ENCODE data around the gene CACNA1I.

DNA sequence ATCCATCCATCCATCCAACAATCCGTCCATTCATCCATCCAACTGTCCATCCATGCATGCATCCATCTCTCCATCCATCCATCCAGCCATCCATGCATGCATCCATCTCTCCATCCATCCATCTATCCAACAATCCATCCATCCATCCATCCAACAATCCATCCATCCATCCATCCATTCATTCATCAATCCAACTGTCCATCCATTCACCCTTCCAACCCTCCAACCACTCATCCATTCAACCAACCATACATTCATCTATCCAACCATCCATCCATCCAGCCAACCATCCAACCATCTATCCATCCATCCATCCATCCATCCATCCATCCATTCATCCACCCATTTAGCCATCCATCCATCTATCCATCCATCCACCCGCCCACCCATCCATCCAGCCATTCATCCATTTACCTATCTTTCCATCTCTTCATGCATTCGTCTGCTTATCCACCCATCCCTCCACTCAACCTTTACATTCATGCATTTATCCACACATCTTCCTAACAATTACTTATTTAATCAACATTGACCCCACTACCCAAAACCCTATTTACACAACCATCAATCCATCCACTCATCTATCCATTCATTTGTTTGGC lies 12.6 kb downstream of the CACNA1I start:
- TF ChIP-seq, protein P1, sequence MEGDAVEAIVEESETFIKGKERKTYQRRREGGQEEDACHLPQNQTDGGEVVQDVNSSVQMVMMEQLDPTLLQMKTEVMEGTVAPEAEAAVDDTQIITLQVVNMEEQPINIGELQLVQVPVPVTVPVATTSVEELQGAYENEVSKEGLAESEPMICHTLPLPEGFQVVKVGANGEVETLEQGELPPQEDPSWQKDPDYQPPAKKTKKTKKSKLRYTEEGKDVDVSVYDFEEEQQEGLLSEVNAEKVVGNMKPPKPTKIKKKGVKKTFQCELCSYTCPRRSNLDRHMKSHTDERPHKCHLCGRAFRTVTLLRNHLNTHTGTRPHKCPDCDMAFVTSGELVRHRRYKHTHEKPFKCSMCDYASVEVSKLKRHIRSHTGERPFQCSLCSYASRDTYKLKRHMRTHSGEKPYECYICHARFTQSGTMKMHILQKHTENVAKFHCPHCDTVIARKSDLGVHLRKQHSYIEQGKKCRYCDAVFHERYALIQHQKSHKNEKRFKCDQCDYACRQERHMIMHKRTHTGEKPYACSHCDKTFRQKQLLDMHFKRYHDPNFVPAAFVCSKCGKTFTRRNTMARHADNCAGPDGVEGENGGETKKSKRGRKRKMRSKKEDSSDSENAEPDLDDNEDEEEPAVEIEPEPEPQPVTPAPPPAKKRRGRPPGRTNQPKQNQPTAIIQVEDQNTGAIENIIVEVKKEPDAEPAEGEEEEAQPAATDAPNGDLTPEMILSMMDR (IDR thresholded peaks at IDR 0.05): no peak
- no peak for TF ChIP-seq EZH2 (IDR thresholded peaks at IDR 0.05; ENCODE audit: borderline replicate concordance, insufficient read depth, low read depth, low read length, poor library complexity, severe bottlenecking)

Measured in B cell (primary cell).